Dendritic cell treated with granulocyte-macrophage colony-stimulating factor and Interleukin-4, amounts not matched to agents 40 ng/mL and 50 ng/mL, for 4 days (primary cell): ENCODE measurements around the gene RCBTB1.

ENCODE experiments used
- H3K27ac Mint-ChIP-seq: one replicate; pipeline ENCODE4 v1.8.0; 2022; ENCODE audit warnings: mild to moderate bottlenecking, mixed read lengths
- H3K27me3 Mint-ChIP-seq: one replicate; pipeline ENCODE4 v1.8.0; 2022; ENCODE audit warnings: mild to moderate bottlenecking, mixed read lengths
- H3K36me3 Mint-ChIP-seq: one replicate; pipeline ENCODE4 v1.8.0; 2022; ENCODE audit warnings: low read depth, mixed read lengths
- H3K4me1 Mint-ChIP-seq: one replicate; pipeline ENCODE4 v1.8.0; 2022; ENCODE audit warnings: low read depth, mixed read lengths
- H3K4me3 Mint-ChIP-seq: one replicate; pipeline ENCODE4 v1.8.0; 2022; ENCODE audit warnings: mild to moderate bottlenecking, moderate library complexity, mixed read lengths
- H3K9me3 Mint-ChIP-seq: one replicate; pipeline ENCODE4 v1.8.0; 2022; ENCODE audit warnings: mixed read lengths
- intact Hi-C: fragments of 100-400 bp; cut with micrococcal nuclease; formaldehyde crosslinking; loops from one replicate; pipeline ENCODE4 v1.15.0; 2022

RCBTB1 gene

GRCh38 chr13:49560270-49561061 is 24.9 kb downstream of the RCBTB1 start:
- H3K9me3 Mint-ChIP-seq, result no peaks in the 10 kb centered on the region
- H3K27me3 Mint-ChIP-seq, result no peaks in the 10 kb centered on the region
- no peak overlapping the region for H3K27ac Mint-ChIP-seq
- no peak overlapping the region for H3K4me3 Mint-ChIP-seq
- H3K4me1 Mint-ChIP-seq, result peaks cover 5% of the 10 kb centered on the region
- intact Hi-C loops, result no loop called here
- peaks cover 93% of the 10 kb centered on the region for H3K36me3 Mint-ChIP-seq

GRCh38 chr13:49559006-49559405 is 26.4 kb downstream of the RCBTB1 start:
- Mint-ChIP-seq H3K4me3 (no peak overlapping the region), H3K27me3 (no peaks in the 10 kb centered on the region), H3K9me3 (no peaks in the 10 kb centered on the region), H3K4me1 (peaks cover 5% of the 10 kb centered on the region), H3K27ac (no peak overlapping the region), H3K36me3 (peaks cover 88% of the 10 kb centered on the region)
- intact Hi-C loops, result no loop called here

GRCh38 chr13:49554387-49554786 is 31.0 kb downstream of the RCBTB1 start:
- intact Hi-C loops, result loop anchor here (5.0 kb wide), 1 partner anchor 57 kb away; the partner anchor contains the start of gene PHF11
- Mint-ChIP-seq H3K36me3 (peaks cover 78% of the 10 kb centered on the region), H3K27me3 (no peaks in the 10 kb centered on the region), H3K4me3 (no peak overlapping the region), H3K4me1 (peaks cover 35% of the 10 kb centered on the region), H3K9me3 (no peaks in the 10 kb centered on the region), H3K27ac (no peak overlapping the region)

GRCh38 chr13:49553888-49554287 is 31.5 kb downstream of the RCBTB1 start:
- Mint-ChIP-seq H3K4me3 (no peak overlapping the region), H3K9me3 (no peaks in the 10 kb centered on the region), H3K4me1 (peaks cover 38% of the 10 kb centered on the region), H3K27ac (peak overlapping the region; percentile 93), H3K27me3 (no peaks in the 10 kb centered on the region), H3K36me3 (peaks cover 78% of the 10 kb centered on the region)
- intact Hi-C loops, result loop anchor here (5.0 kb wide), 1 partner anchor 57 kb away; the partner anchor contains the start of gene PHF11

GRCh38 chr13:49550942-49551644 is 34.3 kb downstream of the RCBTB1 start:
- Mint-ChIP-seq H3K4me3 (peak overlapping the region; percentile 58), H3K27ac (peak overlapping the region; percentile 93), H3K27me3 (no peaks in the 10 kb centered on the region), H3K36me3 (peaks cover 84% of the 10 kb centered on the region), H3K9me3 (no peaks in the 10 kb centered on the region), H3K4me1 (peaks cover 43% of the 10 kb centered on the region)
- intact Hi-C loops, result loop anchor here (5.0 kb wide), 1 partner anchor 54 kb away; the partner anchor contains the start of gene PHF11

- intact Hi-C loops, result no loop called here
- Mint-ChIP-seq H3K36me3 (peaks cover 86% of the 10 kb centered on the region), H3K4me1 (peaks cover 43% of the 10 kb centered on the region), H3K9me3 (no peaks in the 10 kb centered on the region), H3K27me3 (no peaks in the 10 kb centered on the region), H3K4me3 (no peak overlapping the region), H3K27ac (peak overlapping the region; percentile 93)
Measured at GRCh38 chr13:49549289-49549688, 36.1 kb downstream of the RCBTB1 start.

GRCh38 chr13:49546561-49546960 is 38.8 kb downstream of the RCBTB1 start:
- H3K4me3 Mint-ChIP-seq, result no peak overlapping the region
- H3K9me3 Mint-ChIP-seq, result no peaks in the 10 kb centered on the region
- peaks cover 30% of the 10 kb centered on the region for H3K4me1 Mint-ChIP-seq
- H3K27me3 Mint-ChIP-seq, result no peaks in the 10 kb centered on the region
- intact Hi-C loops, result no loop called here
- peaks cover 80% of the 10 kb centered on the region for H3K36me3 Mint-ChIP-seq
- H3K27ac Mint-ChIP-seq, result no peak overlapping the region

GRCh38 chr13:49545661-49546060 is 39.7 kb downstream of the RCBTB1 start:
- peaks cover 84% of the 10 kb centered on the region for H3K36me3 Mint-ChIP-seq

GRCh38 chr13:49543656-49544055 is 41.7 kb downstream of the RCBTB1 start:
- Mint-ChIP-seq H3K27me3 (no peaks in the 10 kb centered on the region), H3K4me1 (peaks cover 11% of the 10 kb centered on the region), H3K9me3 (no peaks in the 10 kb centered on the region), H3K36me3 (peaks cover 87% of the 10 kb centered on the region), H3K4me3 (no peak overlapping the region), H3K27ac (no peak overlapping the region)
- intact Hi-C loops, result no loop called here

More at GRCh38 chr13:49545661-49546060, 39.7 kb downstream of the RCBTB1 start:
- intact Hi-C loops, result no loop called here
- Mint-ChIP-seq H3K27me3 (no peaks in the 10 kb centered on the region), H3K4me1 (peaks cover 21% of the 10 kb centered on the region), H3K27ac (no peak overlapping the region), H3K9me3 (no peaks in the 10 kb centered on the region), H3K4me3 (no peak overlapping the region)

GRCh38 chr13:49540552-49540951 is 44.8 kb downstream of the RCBTB1 start:
- Mint-ChIP-seq H3K27ac (peak overlapping the region; percentile 57), H3K36me3 (peaks cover 74% of the 10 kb centered on the region), H3K9me3 (no peaks in the 10 kb centered on the region), H3K4me3 (peak overlapping the region; percentile 17), H3K4me1 (peaks cover 20% of the 10 kb centered on the region), H3K27me3 (no peaks in the 10 kb centered on the region)
- intact Hi-C loops, result no loop called here

GRCh38 chr13:49539746-49540145 is 45.6 kb downstream of the RCBTB1 start:
- peaks cover 26% of the 10 kb centered on the region for H3K4me1 Mint-ChIP-seq
- peak overlapping the region; percentile 82 for H3K27ac Mint-ChIP-seq
- intact Hi-C loops, result no loop called here
- H3K4me3 Mint-ChIP-seq, result no peak overlapping the region
- peaks cover 71% of the 10 kb centered on the region for H3K36me3 Mint-ChIP-seq
- no peaks in the 10 kb centered on the region for H3K27me3 Mint-ChIP-seq
- no peaks in the 10 kb centered on the region for H3K9me3 Mint-ChIP-seq

GRCh38 chr13:49539313-49539712 is 46.0 kb downstream of the RCBTB1 start:
- intact Hi-C loops, result no loop called here
- Mint-ChIP-seq H3K27me3 (no peaks in the 10 kb centered on the region), H3K4me1 (peaks cover 29% of the 10 kb centered on the region), H3K27ac (peak overlapping the region; percentile 82), H3K36me3 (peaks cover 71% of the 10 kb centered on the region), H3K4me3 (no peak overlapping the region), H3K9me3 (no peaks in the 10 kb centered on the region)

- intact Hi-C loops, result no loop called here
- Mint-ChIP-seq H3K4me1 (peaks cover 38% of the 10 kb centered on the region), H3K9me3 (no peaks in the 10 kb centered on the region), H3K36me3 (peaks cover 74% of the 10 kb centered on the region), H3K27me3 (no peaks in the 10 kb centered on the region), H3K27ac (peak overlapping the region; percentile 82), H3K4me3 (no peak overlapping the region)
Measured at GRCh38 chr13:49538404-49538803, 47.0 kb downstream of the RCBTB1 start.

- Mint-ChIP-seq H3K4me3 (no peak overlapping the region), H3K27me3 (no peaks in the 10 kb centered on the region), H3K4me1 (peaks cover 52% of the 10 kb centered on the region), H3K36me3 (peaks cover 73% of the 10 kb centered on the region), H3K27ac (peak overlapping the region; percentile 82), H3K9me3 (no peaks in the 10 kb centered on the region)
- intact Hi-C loops, result no loop called here
Measured at GRCh38 chr13:49536144-49536873, 49.0 kb downstream of the RCBTB1 start.
